ENCODE measurements around the gene MAP3K10.

- TF ChIP-seq CTCF (IDR thresholded peaks at IDR 0.05), result no peak
- TF ChIP-seq POLR2AphosphoS5 (IDR thresholded peaks at IDR 0.05), result no peak
- no peak for TF ChIP-seq POLR2A (IDR thresholded peaks at IDR 0.05)
- no peak for TF ChIP-seq EP300 (IDR thresholded peaks at IDR 0.05; ENCODE audit: low read depth)
Measured at GRCh38 chr19:40251244-40251643, 60.0 kb downstream of the MAP3K10 start.
